IPS-20b (cell line): ENCODE data around the gene TPCN2.
"Not testable (repeated sequence)": the region's sequence is repeated elsewhere in the genome, so short reads cannot be mapped to it uniquely, and the experiment has no call there.

ENCODE experiments used
- H3K27ac ChIP-seq: one replicate; pipeline ENCODE4 v1.5.1; 2013; ENCODE audit warnings: low read length
- H3K27me3 ChIP-seq: 2 replicates; pipeline ENCODE4 v1.6.1; 2013; ENCODE audit warnings: mild to moderate bottlenecking, low read length, inconsistent platforms; ENCODE audit not compliant: insufficient read depth
- H3K36me3 ChIP-seq: 2 replicates; pipeline ENCODE4 v1.6.1; 2013; ENCODE audit warnings: low read depth, mild to moderate bottlenecking, inconsistent platforms, low read length, moderate library complexity; ENCODE audit not compliant: insufficient read depth
- H3K4me1 ChIP-seq: 2 replicates; pipeline ENCODE4 v1.6.1; 2013; ENCODE audit warnings: mild to moderate bottlenecking, control low read depth, inconsistent platforms, low read length, moderate library complexity; ENCODE audit not compliant: insufficient read depth
- H3K4me3 ChIP-seq: 2 replicates; pipeline ENCODE4 v1.5.1; 2013; ENCODE audit warnings: mild to moderate bottlenecking, low read length, inconsistent platforms
- H3K9ac ChIP-seq: 2 replicates; pipeline ENCODE4 v1.6.1; 2013; ENCODE audit warnings: low read depth, mild to moderate bottlenecking, inconsistent platforms, low read length, moderate library complexity
- H3K9me3 ChIP-seq: 2 replicates; pipeline ENCODE4 v1.6.1; 2013; ENCODE audit warnings: mild to moderate bottlenecking, low read depth, low read length, inconsistent platforms; ENCODE audit not compliant: insufficient read depth

The TPCN2 gene

GRCh38 chr11:69133251-69133650 lies 84.5 kb downstream of the TPCN2 start:
- Histone ChIP-seq H3K27ac (no peak overlapping the region), H3K9ac (no peak overlapping the region), H3K4me1 (no peaks in the 10 kb centered on the region), H3K4me3 (no peak overlapping the region), H3K9me3 (peaks cover 8% of the 10 kb centered on the region), H3K27me3 (no peaks in the 10 kb centered on the region), H3K36me3 (no peaks in the 10 kb centered on the region)

GRCh38 chr11:69134182-69134581 lies 85.5 kb downstream of the TPCN2 start:
- not testable (repeated sequence) for H3K27ac ChIP-seq, H3K9me3 ChIP-seq, H3K9ac ChIP-seq, H3K4me3 ChIP-seq, H3K4me1 ChIP-seq, H3K27me3 ChIP-seq, H3K36me3 ChIP-seq

GRCh38 chr11:69134957-69135356 lies 86.2 kb downstream of the TPCN2 start:
- H3K4me3 ChIP-seq = no peak overlapping the region
- no peaks in the 10 kb centered on the region for H3K4me1 ChIP-seq
- H3K9me3 ChIP-seq = peaks cover 8% of the 10 kb centered on the region
- no peaks in the 10 kb centered on the region for H3K27me3 ChIP-seq
- H3K27ac ChIP-seq = no peak overlapping the region
- H3K9ac ChIP-seq = no peak overlapping the region
- no peaks in the 10 kb centered on the region for H3K36me3 ChIP-seq

- no peak overlapping the region for H3K9ac ChIP-seq
- H3K4me1 ChIP-seq = no peaks in the 10 kb centered on the region
- H3K27ac ChIP-seq = no peak overlapping the region
- no peaks in the 10 kb centered on the region for H3K27me3 ChIP-seq
- peaks cover 8% of the 10 kb centered on the region for H3K9me3 ChIP-seq
- no peak overlapping the region for H3K4me3 ChIP-seq
- H3K36me3 ChIP-seq = no peaks in the 10 kb centered on the region
Measured at GRCh38 chr11:69135420-69136363, 87.0 kb downstream of the TPCN2 start.

- peaks cover 8% of the 10 kb centered on the region for H3K9me3 ChIP-seq
- H3K4me3 ChIP-seq = no peak overlapping the region
- H3K9ac ChIP-seq = no peak overlapping the region
- no peaks in the 10 kb centered on the region for H3K27me3 ChIP-seq
- H3K27ac ChIP-seq = no peak overlapping the region
- no peaks in the 10 kb centered on the region for H3K36me3 ChIP-seq
- no peaks in the 10 kb centered on the region for H3K4me1 ChIP-seq
Measured at GRCh38 chr11:69136471-69136870, 87.7 kb downstream of the TPCN2 start.

GRCh38 chr11:69137151-69137844 lies 88.6 kb downstream of the TPCN2 start:
- peaks cover 8% of the 10 kb centered on the region for H3K9me3 ChIP-seq
- no peak overlapping the region for H3K9ac ChIP-seq
- H3K27me3 ChIP-seq = no peaks in the 10 kb centered on the region
- no peak overlapping the region for H3K4me3 ChIP-seq
- H3K4me1 ChIP-seq = no peaks in the 10 kb centered on the region
- H3K27ac ChIP-seq = no peak overlapping the region
- no peaks in the 10 kb centered on the region for H3K36me3 ChIP-seq

GRCh38 chr11:69138265-69138664 lies 89.5 kb downstream of the TPCN2 start:
- Histone ChIP-seq H3K27me3 (no peaks in the 10 kb centered on the region), H3K9ac (no peak overlapping the region), H3K4me3 (no peak overlapping the region), H3K27ac (no peak overlapping the region), H3K4me1 (no peaks in the 10 kb centered on the region), H3K36me3 (no peaks in the 10 kb centered on the region), H3K9me3 (peaks cover 3% of the 10 kb centered on the region)

- H3K9me3 ChIP-seq, H3K36me3 ChIP-seq, H3K27ac ChIP-seq, H3K4me3 ChIP-seq, H3K9ac ChIP-seq, H3K4me1 ChIP-seq, H3K27me3 ChIP-seq: not testable (repeated sequence)
Measured at GRCh38 chr11:69140161-69140560, 91.4 kb downstream of the TPCN2 start.

GRCh38 chr11:69140635-69141034 lies 91.9 kb downstream of the TPCN2 start:
- no peaks in the 10 kb centered on the region for H3K4me1 ChIP-seq
- no peaks in the 10 kb centered on the region for H3K27me3 ChIP-seq
- H3K9me3 ChIP-seq = no peaks in the 10 kb centered on the region
- no peak overlapping the region for H3K9ac ChIP-seq
- no peak overlapping the region for H3K4me3 ChIP-seq
- no peak overlapping the region for H3K27ac ChIP-seq
- no peaks in the 10 kb centered on the region for H3K36me3 ChIP-seq

GRCh38 chr11:69141742-69142141 lies 93.0 kb downstream of the TPCN2 start:
- Histone ChIP-seq H3K27ac (no peak overlapping the region), H3K27me3 (no peaks in the 10 kb centered on the region), H3K36me3 (no peaks in the 10 kb centered on the region), H3K4me1 (no peaks in the 10 kb centered on the region), H3K4me3 (no peak overlapping the region), H3K9ac (no peak overlapping the region), H3K9me3 (peaks cover 7% of the 10 kb centered on the region; the same call in 1 of the 2 replicates)

GRCh38 chr11:69142895-69143294 lies 94.2 kb downstream of the TPCN2 start:
- no peaks in the 10 kb centered on the region for H3K27me3 ChIP-seq
- no peak overlapping the region for H3K27ac ChIP-seq
- no peaks in the 10 kb centered on the region for H3K4me1 ChIP-seq
- H3K9me3 ChIP-seq = peaks cover 10% of the 10 kb centered on the region
- no peaks in the 10 kb centered on the region for H3K36me3 ChIP-seq
- no peak overlapping the region for H3K9ac ChIP-seq
- no peak overlapping the region for H3K4me3 ChIP-seq
